CD4-positive, alpha-beta T cell treated with Interleukin-1 beta for 1 hour (primary cell): ENCODE data around the gene ADCY5.
A peak's percentile ranks its signal among the peaks of the same experiment; 100 is the strongest.
"Not testable (repeated sequence)": the region's sequence is repeated elsewhere in the genome, so short reads cannot be mapped to it uniquely, and the experiment has no call there.

Source experiments
- DNase-seq, 2 donors: peaks; one replicate each; pipeline ENCODE4 v3.0.0-alpha.2; 2020 to 2022

The ADCY5 gene

GRCh38 chr3:123448536-123449101 lies at the start of gene ADCY5:
Gene ADCY5 (minus strand): TSS chr3:123449090. CDS start chr3:123448545, 545 bp downstream.
- DNase-seq, result no peak

- DNase-seq, result no peak
These were observed 45.0 kb upstream of the ADCY5 start for GRCh38 chr3:123493912-123494311.

- peak in 1 of 2 donors; percentile 16 for DNase-seq
These were observed 43.2 kb upstream of the ADCY5 start for GRCh38 chr3:123491966-123492587.

GRCh38 chr3:123489400-123490004 lies 40.6 kb upstream of the ADCY5 start:
- peak; percentile 9 to 29 for DNase-seq

GRCh38 chr3:123488645-123489347 lies 39.9 kb upstream of the ADCY5 start:
- no peak for DNase-seq

- not testable (repeated sequence) for DNase-seq
These were observed 38.2 kb upstream of the ADCY5 start for GRCh38 chr3:123487063-123487462.

GRCh38 chr3:123486460-123486859 lies 37.6 kb upstream of the ADCY5 start:
- DNase-seq, result no peak

- DNase-seq, result no peak
These were observed 36.7 kb upstream of the ADCY5 start for GRCh38 chr3:123485551-123485950.

GRCh38 chr3:123483146-123483545 lies 34.3 kb upstream of the ADCY5 start:
- DNase-seq, result no peak

- no peak for DNase-seq
These were observed 33.0 kb upstream of the ADCY5 start for GRCh38 chr3:123481722-123482457.

- DNase-seq, result no peak
These were observed 32.2 kb upstream of the ADCY5 start for GRCh38 chr3:123481071-123481470.

GRCh38 chr3:123480428-123480827 lies 31.5 kb upstream of the ADCY5 start:
- no peak for DNase-seq

- no peak for DNase-seq
These were observed 31.0 kb upstream of the ADCY5 start for GRCh38 chr3:123479891-123480290.

- no peak for DNase-seq
These were observed 29.4 kb upstream of the ADCY5 start for GRCh38 chr3:123478314-123478713.

- no peak for DNase-seq
These were observed 28.3 kb upstream of the ADCY5 start for GRCh38 chr3:123476967-123477750.

GRCh38 chr3:123475786-123476185 lies 26.9 kb upstream of the ADCY5 start:
- DNase-seq, result no peak

- DNase-seq, result no peak
These were observed 22.2 kb upstream of the ADCY5 start for GRCh38 chr3:123471106-123471505.

GRCh38 chr3:123469323-123469995 lies 20.6 kb upstream of the ADCY5 start:
- no peak for DNase-seq

- no peak for DNase-seq
These were observed 18.2 kb upstream of the ADCY5 start for GRCh38 chr3:123467046-123467445.

- DNase-seq, result no peak
These were observed 15.3 kb upstream of the ADCY5 start for GRCh38 chr3:123464211-123464610.

GRCh38 chr3:123459862-123460261 lies 11.0 kb upstream of the ADCY5 start:
- no peak for DNase-seq

GRCh38 chr3:123458255-123458654 lies 9.4 kb upstream of the ADCY5 start:
- DNase-seq, result no peak
